Ascending aorta (tissue), 2 donors: ENCODE measurements around the gene UBE2R2. TPM values are rescaled to one million over a fixed set of nuclear protein-coding genes. Genes with fewer than 3 reads are reported as not detected.

ENCODE experiments used
- DNase-seq, 2 donors: peaks; one replicate each; pipeline ENCODE4 v3.0.0-alpha.2; 2019; ENCODE audit warnings: low spot score in 2 of 2
- H3K27ac ChIP-seq, 2 donors: fragments of 200-600 bp; sonication (generic); one replicate each; pipeline ENCODE4 v1.5.1; 2016 to 2017; ENCODE audit warnings: mild to moderate bottlenecking in 1 of 2
- H3K27me3 ChIP-seq: fragments of 200-600 bp; sonication (generic); one replicate; pipeline ENCODE4 v1.5.1; 2017
- H3K36me3 ChIP-seq, 2 donors: fragments of 200-600 bp; sonication (generic); one replicate each; pipeline ENCODE4 v1.5.1; 2016
- H3K4me1 ChIP-seq, 2 donors: fragments of 200-600 bp; sonication (generic); one replicate each; pipeline ENCODE4 v1.5.1; 2016 to 2017; ENCODE audit warnings: mild to moderate bottlenecking in 1 of 2
- H3K4me3 ChIP-seq, 2 donors: fragments of 200-600 bp; sonication (generic); one replicate each; pipeline ENCODE4 v1.5.1; 2016 to 2017; ENCODE audit warnings: mild to moderate bottlenecking in 1 of 2
- H3K9me3 ChIP-seq, 2 donors: fragments of 200-600 bp; sonication (generic); one replicate each; pipeline ENCODE4 v1.5.1; 2016
- CTCF ChIP-seq, 3 experiments: fragments of 200-600 bp in 2 of 3; fragments of 450-650 bp in 1 of 3; sonication (generic) in 2 of 3; IDR thresholded peaks; one replicate each; pipeline ENCODE4 v1.5.1; 2016 to 2019; ENCODE audit warnings: antibody characterized with exemption in 3 of 3, mild to moderate bottlenecking in 1 of 3, moderate library complexity in 1 of 3
- intact Hi-C: fragments of 100-400 bp; cut with DNase I; formaldehyde crosslinking; loops from one replicate; pipeline ENCODE4 v1.15.1; 2023
- total RNA-seq: library from RNA; depleted of rRNA; stranded (reverse); fragments of >200 nt; gene quantifications from one replicate; pipeline ENCODE4 v1.1.0, GENCODE V29; 2016

Gene UBE2R2
- total RNA-seq, 1 donor from 2014 or later: 7.2 TPM

GRCh38 chr9:33932078-33932807, 115.3 kb downstream of the UBE2R2 start:
- TF ChIP-seq CTCF (IDR thresholded peaks at IDR 0.05): no peak
- Histone ChIP-seq H3K4me3 (no peak overlapping the region), H3K36me3 (peaks cover 42 to 68% of the 10 kb centered on the region in 2 donors), H3K4me1 (no peaks in the 10 kb centered on the region), H3K27me3 (no peaks in the 10 kb centered on the region), H3K27ac (no peak overlapping the region), H3K9me3 (no peaks in the 10 kb centered on the region)
- DNase-seq: no peak
- intact Hi-C loops: no loop called here

GRCh38 chr9:33934188-33934878, 117.4 kb downstream of the UBE2R2 start:
- no peaks in the 10 kb centered on the region for H3K27me3 ChIP-seq
- TF ChIP-seq CTCF (IDR thresholded peaks at IDR 0.05): no peak
- H3K9me3 ChIP-seq: no peaks in the 10 kb centered on the region
- no peak overlapping the region for H3K4me3 ChIP-seq
- intact Hi-C loops: no loop called here
- peaks cover 37 to 51% of the 10 kb centered on the region in 2 donors for H3K36me3 ChIP-seq
- H3K27ac ChIP-seq: no peak overlapping the region
- no peak for DNase-seq
- no peaks in the 10 kb centered on the region for H3K4me1 ChIP-seq

GRCh38 chr9:33939924-33940874, 123.2 kb downstream of the UBE2R2 start:
- no peak for DNase-seq
- Histone ChIP-seq H3K27ac (no peak overlapping the region), H3K27me3 (no peaks in the 10 kb centered on the region), H3K4me1 (peaks cover 0 to 3% of the 10 kb centered on the region in 2 donors), H3K36me3 (peaks cover 36 to 37% of the 10 kb centered on the region in 2 donors), H3K4me3 (no peak overlapping the region), H3K9me3 (no peaks in the 10 kb centered on the region)
- TF ChIP-seq CTCF (IDR thresholded peaks at IDR 0.05): no peak
- intact Hi-C loops: loop anchor here (10.0 kb wide), 1 partner anchor 315 kb away; no protein-coding TSS in a partner anchor

GRCh38 chr9:33942471-33943083, 125.6 kb downstream of the UBE2R2 start:
- H3K27ac ChIP-seq: no peak overlapping the region
- TF ChIP-seq CTCF (IDR thresholded peaks at IDR 0.05): no peak
- DNase-seq: no peak
- intact Hi-C loops: loop anchor here (10.0 kb wide), 1 partner anchor 312 kb away; no protein-coding TSS in a partner anchor
- no peaks in the 10 kb centered on the region for H3K9me3 ChIP-seq
- peaks cover 27 to 28% of the 10 kb centered on the region in 2 donors for H3K36me3 ChIP-seq
- no peaks in the 10 kb centered on the region for H3K27me3 ChIP-seq
- peaks cover 4 to 7% of the 10 kb centered on the region in 2 donors for H3K4me1 ChIP-seq
- H3K4me3 ChIP-seq: no peak overlapping the region

- no peak for DNase-seq
- Histone ChIP-seq H3K9me3 (no peaks in the 10 kb centered on the region), H3K27ac (no peak overlapping the region), H3K36me3 (peaks cover 27 to 28% of the 10 kb centered on the region in 2 donors), H3K27me3 (no peaks in the 10 kb centered on the region), H3K4me3 (no peak overlapping the region), H3K4me1 (peaks cover 4 to 7% of the 10 kb centered on the region in 2 donors)
- intact Hi-C loops: loop anchor here (10.0 kb wide), 1 partner anchor 311 kb away; no protein-coding TSS in a partner anchor
- no peak for TF ChIP-seq CTCF (IDR thresholded peaks at IDR 0.05)
Measured at GRCh38 chr9:33943389-33943788, 126.4 kb downstream of the UBE2R2 start.
